B cell (primary cell): Measurements from ENCODE around the gene EDAR.

Experiments used
- EZH2 ChIP-seq: IDR thresholded peaks from 2 replicates; pipeline ENCODE4 v1.6.1; 2012; ENCODE audit warnings: borderline replicate concordance, low read depth, mild to moderate bottlenecking, moderate library complexity, low read length; ENCODE audit not compliant: insufficient read depth, poor library complexity, severe bottlenecking
- TF ChIP-seq, protein P1 (sequence below): fragments of 200-600 bp; IDR thresholded peaks from one replicate; pipeline ENCODE4 v1.8.0; 2022; ENCODE audit warnings: antibody characterized with exemption, mild to moderate bottlenecking

DNA sequence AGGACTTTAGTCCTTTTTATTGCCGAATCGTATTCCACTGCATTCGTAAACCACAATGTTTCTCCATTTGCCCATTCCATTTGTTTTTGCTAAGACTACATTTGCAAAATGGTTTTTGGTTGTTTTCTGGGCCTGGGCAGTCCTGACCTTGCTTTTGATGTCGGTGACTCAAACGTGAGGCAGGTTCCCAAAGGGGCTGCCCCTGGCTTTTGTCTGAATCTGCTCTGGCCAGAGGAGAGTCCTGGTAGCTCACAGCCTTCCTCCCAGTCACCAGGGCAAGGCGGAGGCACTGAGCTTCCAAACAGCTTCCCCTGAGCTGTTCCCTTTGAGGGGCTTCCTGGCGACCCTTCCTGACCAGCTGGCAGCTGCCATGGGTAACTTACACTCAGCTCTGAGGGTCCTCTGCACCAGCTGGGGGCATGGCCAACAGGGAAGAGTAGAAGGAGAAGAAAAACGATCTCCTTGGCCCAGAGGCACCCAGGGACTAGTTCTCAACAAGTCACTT, 47.8 kb downstream of the EDAR start:
- TF ChIP-seq, protein P1, sequence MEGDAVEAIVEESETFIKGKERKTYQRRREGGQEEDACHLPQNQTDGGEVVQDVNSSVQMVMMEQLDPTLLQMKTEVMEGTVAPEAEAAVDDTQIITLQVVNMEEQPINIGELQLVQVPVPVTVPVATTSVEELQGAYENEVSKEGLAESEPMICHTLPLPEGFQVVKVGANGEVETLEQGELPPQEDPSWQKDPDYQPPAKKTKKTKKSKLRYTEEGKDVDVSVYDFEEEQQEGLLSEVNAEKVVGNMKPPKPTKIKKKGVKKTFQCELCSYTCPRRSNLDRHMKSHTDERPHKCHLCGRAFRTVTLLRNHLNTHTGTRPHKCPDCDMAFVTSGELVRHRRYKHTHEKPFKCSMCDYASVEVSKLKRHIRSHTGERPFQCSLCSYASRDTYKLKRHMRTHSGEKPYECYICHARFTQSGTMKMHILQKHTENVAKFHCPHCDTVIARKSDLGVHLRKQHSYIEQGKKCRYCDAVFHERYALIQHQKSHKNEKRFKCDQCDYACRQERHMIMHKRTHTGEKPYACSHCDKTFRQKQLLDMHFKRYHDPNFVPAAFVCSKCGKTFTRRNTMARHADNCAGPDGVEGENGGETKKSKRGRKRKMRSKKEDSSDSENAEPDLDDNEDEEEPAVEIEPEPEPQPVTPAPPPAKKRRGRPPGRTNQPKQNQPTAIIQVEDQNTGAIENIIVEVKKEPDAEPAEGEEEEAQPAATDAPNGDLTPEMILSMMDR: no peak
- no peak for TF ChIP-seq EZH2
